GM18498 (cell line): ENCODE results near the gene RAB31.
"Not testable (repeated sequence)": the region's sequence is repeated elsewhere in the genome, so short reads cannot be mapped to it uniquely, and the experiment has no call there.

Experiments used
- ATAC-seq: cut with Tn5 transposase; IDR thresholded peaks from one replicate; pipeline ENCODE4 v1.9.1; 2021; ENCODE audit warnings: mild to moderate bottlenecking, moderate library complexity; ENCODE audit not compliant: unreplicated experiment

RAB31 gene

DNA sequence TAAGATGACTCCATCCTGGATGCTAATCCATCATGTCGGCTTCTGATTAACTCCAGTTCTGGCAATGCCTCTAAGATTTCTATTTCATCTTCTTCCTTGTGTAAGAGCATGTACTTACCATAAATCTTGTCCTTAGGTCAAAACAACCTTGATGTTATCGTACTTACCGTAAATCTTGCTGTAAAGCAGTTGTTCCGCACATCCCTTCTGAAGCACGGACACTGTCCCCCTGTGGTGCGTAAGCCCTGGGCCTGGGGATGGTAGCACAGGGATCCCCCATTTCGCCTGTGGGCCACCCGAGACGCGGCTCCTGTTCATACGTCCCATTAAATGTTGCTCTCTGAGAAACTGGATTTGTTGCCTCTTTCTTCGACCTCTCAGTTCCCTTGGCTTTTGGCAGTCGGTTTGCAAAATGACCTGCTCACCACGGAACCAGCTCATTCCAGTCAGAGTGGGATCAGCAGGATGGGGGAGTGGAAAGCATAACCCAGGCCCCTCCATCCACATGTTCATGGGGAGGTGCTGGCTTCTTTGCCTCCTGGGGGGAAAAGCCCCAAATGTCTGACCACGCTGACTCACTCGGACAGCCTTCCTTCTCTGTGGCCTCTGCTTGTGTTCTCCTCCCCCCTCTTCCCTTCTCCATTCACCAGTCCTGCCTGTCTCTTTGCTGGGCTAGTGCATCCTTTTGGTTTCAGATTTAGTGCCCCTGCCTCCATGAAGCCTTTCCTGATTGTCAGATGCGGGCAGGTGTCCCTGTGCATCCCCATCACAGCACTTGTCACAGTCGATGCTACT is 49.9 kb downstream of the RAB31 start:
- ATAC-seq, result no peak

DNA sequence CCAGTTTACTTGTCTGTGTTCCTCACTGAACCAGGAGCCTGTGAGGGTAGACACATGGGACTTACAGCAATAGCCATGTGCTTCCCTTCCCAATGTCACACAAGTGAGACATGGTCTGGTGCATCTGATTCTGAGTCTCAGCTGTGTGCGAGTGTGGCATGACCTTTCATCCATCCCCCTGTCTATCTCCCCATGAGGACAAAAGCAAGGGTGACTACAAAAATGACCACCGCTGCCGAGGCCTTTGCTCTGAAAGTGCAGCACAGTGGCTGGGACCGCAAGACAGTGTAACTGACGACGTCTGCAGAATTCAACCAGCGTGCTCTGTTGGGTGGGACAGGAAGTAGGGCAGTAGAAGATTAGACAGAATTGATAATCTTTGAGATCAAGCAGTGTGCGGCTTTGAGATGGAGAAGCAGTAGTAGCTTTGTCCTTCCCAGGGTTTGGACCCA is 50.5 kb downstream of the RAB31 start:
- no peak for ATAC-seq

DNA sequence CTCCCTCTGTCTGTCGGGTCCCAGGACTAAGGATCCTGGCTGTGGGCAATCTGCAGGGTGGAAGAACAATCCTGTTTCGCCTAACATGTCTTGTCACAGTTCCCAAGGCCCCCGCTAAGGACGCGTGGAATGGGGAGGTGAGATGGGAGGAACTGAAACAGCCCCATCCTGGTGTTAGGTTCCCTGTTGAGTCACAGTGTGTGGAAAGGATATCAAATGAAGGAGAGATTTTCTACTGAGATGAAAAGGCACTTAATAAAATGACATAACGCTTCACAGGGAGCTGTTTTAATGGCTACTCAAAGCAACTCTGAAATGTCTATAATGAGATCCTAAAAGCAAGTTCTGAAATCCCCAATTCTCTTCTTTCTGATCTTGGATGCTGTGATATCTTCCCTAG is 52.5 kb downstream of the RAB31 start:
- ATAC-seq, result no peak

DNA sequence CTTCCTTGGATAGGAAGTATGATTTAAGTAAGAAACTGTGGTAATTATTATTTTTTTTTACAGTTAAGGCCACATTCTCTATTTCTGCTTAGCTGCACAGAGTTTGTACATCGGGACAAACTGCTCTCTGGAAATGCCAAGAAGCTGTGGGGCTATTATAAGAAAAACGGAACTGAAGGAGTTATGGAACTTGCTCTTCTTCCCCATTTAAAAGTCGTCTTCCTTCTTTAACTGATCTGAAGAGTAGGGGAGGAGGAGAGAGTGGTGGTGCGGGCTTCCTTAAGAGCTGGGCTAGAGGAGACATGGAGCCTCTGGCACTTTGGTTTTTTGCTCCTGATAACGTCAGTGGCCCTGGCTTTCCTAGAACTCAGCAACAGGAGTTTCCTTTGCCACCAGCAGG is 54.4 kb downstream of the RAB31 start:
- ATAC-seq, result no peak

DNA sequence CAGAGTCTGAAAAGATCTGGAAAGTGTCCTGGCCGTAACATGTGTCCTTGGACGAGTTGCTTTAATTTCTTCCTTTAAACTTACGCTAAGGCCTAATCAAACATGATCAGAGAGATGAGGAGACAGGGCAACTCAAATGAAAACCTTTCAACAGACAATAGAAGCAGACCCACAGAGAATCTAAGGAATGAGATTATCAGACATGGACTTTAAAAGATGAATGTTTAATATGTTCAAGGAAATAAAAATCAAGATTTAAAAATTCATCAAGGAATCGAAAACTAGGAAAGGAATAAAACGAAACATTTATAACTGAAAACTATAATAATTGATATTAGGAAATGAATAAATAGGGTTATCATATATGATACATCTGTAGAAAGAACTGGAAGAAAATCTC is 55.1 kb downstream of the RAB31 start:
- no peak for ATAC-seq

DNA sequence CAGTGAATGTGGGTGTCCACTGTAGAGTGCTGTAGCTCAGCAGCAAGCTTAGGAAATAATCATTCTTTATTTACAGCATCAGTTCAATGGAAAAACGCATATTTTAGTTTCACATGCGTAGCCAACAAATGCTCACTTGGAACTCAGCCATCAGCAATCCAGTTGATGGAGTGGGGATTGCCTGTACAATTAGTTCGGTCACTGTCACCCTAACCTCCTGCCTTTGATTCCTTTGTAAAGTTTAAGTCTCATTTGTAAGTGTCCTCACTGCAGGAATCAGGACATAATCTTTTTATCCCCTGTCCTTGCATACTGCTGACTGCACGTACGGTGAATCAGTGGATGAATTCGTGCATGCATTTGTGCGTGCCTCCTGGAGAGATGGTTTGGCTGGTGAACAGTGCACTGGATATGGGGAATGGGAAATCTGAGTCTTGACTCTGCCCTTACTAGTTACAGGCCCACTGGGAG is 55.9 kb downstream of the RAB31 start:
- ATAC-seq, result no peak

DNA sequence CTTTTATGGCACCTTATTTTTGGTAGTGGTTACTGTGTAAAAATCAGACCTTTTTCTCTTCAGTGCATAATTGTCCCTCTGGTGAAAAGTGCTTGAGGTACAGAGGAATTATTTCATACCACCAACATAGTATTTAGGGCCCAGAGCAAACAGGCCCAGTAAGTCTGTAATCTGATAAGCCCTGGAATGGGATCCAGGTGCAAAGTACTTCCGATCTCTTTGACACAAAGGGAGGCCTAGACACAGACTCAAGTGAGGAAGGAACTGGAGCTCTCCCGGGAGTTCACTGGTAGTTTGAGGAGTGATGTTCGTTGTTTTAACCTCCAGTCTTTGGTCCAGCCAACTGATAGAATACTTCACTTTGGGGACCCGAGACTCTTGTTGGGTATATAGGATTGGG is 57.4 kb downstream of the RAB31 start:
- ATAC-seq, result no peak

DNA sequence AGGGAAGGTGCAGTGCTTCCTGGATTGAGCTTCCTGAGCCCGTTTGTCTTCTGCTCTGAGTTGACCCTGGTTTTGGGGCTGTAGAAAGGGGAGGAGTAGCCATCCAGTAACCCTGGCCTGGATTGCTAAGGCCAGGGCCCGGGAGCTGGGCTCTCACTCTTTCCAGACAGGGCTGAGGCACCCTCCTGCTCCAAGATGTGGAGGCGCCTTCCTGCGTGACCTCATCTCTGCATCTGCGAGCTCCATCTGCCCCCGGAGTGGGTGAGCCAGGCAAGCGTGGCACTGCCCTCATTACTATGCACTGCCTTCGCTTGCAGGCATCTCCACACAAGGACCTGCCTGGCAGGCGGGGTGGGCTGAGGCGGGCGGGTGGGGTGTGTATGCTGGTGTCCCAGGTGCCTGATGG is 58.0 kb downstream of the RAB31 start:
- ATAC-seq, result no peak

DNA sequence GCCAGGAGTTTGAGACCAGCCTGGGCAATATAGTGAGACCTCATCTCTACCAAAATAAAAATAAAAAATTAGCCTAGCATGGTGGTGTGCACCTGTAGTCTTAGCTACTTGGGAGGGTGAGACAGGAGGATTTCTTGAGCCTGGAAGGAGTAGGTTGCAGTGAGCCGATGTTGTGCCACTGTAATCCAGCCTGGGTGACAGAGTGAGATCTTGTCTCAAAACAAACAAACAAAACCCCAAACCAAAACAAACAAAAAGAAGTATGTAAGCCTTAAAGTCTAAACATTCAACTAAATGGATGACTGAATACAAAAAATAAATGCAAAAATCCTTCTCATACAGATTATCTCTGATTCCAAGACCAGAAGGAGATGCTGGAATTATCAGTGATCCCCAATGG is 58.6 kb downstream of the RAB31 start:
- no peak for ATAC-seq

DNA sequence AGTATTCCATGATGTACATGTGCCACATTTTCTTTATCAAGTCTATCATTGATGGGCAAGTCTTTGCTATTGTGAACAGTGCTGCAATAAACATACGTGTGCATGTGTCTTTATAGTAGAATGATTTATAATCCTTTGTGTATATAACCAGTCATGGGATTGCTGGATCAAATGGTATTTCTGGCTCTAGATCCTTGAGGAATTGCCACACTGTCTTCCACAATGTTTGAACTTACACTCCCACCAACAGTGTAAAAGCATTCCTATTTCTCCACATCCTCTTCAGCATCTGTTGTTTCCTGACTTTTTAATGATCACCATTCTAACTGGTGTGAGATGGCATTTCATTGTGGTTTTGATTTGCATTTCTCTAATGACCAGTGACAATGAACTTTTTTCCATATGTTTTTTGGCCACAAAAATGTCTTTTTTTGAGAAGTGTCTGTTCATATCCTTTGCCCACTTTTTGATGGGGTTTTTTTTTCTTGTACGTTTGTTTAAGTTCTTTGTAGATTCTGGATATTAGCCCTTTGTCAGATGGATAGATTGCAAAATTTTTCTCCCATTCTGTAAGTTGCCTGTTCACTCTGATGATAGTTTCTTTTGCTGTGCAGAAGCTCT is 60.1 kb downstream of the RAB31 start:
- not testable (repeated sequence) for ATAC-seq

DNA sequence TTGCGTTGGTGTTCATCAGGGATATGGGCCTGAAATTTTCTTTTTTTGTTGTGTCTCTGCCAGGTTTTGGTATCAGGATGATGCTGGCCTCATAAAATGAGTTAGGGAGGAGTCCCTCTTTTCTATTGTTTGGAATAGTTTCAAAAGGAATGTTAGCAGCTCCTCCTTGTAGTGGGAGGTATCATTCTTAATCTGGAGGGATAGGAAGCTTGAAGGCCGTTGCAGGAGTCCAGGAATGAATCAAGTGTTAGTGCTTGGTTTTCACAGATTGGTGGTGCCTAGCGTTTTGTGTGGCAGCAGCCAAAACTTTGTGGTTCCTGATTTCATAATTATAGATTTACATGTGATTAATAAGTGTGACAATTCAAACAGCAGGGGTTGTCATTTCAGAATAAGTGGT is 62.0 kb downstream of the RAB31 start:
- not testable (repeated sequence) for ATAC-seq

DNA sequence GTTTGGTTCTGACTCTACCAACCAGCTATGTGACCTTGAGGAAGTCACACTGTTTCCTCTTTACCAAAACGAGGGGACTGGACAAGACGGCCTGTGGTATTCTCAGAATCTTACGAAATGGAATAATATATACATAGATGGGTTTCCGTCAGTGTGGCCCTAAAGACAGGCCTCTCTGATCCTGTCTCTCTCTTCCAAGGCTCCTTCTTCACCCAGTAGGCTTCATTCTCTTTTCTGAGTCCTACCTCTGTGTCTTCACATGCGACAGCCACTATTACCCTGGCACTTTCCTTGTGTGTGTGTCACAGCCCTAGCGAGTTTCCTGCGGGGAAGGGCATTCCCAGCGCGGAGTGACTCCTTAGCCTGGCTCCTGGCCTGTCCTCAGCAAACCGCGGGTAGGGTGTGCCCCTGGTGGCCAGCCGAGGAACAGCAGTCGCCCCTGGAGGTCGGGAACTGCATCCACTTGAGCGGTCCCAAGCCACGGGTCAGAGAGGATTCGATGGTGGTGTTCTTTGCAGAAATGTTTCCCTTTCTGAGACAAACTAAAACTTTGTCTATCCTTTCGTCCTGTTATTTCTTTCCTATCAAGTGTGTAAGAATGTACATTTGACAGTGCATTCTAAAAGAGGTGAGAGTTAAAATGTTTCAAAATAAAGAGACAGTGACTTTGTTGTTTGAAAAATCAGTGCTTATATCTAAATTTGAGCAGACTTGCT is 63.3 kb downstream of the RAB31 start:
- peak; percentile 80 for ATAC-seq

DNA sequence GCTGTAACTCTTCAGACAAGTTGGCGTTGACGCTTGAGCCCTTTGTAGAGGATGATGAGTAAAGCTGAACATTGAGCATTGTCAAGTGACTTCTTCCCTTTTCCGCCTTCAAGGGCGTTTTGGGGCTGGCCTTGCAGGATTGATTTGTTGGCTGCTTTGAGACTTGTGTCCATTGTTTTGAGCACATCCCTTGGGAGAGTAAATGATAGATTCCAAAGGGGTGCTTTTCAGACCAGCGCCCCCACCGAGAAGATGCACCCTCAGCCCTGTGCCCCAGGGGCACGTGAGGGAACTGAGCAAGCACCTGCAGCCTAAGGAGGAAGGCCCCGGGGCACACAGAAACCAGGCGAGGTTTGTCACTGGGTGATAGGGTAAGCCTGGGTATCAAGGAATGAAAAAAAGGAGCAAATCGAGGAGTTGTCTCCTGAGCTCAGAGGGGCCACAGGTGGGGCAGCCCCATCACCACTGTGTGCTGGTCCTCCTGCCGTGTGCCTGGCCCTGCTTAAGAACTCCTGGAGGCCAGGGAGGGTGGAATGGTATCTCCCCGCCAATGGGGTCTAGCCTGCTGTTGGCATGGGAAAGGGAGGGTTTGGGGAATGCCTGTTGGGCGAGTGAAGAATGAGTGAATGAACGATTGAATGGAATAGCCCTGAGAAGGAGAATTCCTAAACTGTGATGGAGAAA is 64.0 kb downstream of the RAB31 start:
- no peak for ATAC-seq

DNA sequence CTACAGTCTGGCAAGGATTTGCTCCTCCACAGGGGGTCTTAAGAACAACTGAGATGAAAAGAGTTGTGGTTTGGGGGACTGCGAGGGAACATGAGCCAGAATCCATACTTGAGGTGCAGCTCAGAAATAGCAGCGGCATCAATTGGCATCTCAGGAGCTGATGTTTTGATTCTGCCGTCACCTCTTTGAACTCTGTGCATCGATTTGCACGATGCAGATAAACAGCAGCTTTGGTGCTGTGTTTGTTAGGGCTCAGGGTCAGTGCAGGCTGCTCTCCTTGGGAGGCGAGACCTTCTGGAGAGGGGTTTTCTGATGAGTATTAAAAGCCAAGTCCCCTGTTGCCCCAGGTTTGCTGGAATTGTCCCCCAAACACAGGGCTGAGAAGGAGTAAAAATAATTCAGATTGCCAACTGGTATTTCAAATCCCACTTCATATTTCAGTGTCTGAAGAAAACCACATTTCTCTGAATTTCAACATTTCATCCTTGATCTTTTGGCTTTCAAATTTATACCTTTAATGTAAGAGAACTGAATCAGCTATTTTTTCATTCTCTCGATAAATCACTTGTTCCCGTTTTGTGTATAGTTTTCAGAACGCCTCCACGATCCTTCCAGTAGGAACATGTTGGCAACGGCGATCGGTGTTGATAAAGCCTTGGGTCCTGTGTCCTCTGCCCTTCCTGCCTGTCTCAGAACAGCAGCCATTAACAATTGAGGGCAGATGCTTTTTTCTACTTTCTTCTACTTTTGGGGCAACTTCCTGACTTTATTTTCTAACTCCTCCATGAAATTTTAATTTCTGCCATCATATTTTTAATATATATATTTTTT is 65.0 kb downstream of the RAB31 start:
- no peak for ATAC-seq

DNA sequence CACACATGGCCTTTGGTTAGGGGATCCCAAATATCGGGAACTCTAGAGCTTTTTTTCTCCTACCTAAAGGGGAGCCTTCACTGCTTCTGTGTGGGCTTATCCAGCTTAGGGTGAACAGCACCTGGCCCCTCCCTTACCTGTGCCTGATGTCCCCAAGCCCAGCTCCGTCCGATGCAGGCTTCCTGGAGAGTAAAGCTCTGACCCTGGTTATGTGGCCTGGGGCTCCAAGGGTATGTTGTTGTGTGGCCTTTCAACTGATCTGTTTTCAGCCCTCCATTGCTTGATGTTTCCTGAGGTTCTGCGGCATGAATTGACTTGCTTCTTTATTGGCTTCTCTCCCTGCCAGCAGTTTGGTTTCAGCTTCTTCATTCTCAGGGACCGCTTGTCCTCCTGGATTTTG is 66.0 kb downstream of the RAB31 start:
- ATAC-seq, result no peak

DNA sequence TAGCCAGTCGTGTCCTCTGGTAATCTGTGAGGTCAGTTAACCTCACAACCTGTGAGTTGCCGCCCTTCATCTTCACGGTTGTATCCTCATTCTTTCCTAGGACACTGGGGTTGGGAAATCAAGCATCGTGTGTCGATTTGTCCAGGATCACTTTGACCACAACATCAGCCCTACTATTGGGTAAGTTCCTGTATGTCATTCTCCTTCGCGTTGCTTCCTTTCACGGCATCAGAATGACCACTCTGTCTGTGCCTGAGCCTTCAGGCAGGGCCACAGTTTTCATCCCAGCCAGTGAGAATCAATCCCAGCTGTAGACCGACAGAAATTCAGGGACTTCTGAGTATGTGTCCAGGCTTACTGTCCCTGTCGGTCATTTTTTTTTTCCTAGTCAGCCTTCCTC is 67.1 kb downstream of the RAB31 start:
- ATAC-seq, result no peak

DNA sequence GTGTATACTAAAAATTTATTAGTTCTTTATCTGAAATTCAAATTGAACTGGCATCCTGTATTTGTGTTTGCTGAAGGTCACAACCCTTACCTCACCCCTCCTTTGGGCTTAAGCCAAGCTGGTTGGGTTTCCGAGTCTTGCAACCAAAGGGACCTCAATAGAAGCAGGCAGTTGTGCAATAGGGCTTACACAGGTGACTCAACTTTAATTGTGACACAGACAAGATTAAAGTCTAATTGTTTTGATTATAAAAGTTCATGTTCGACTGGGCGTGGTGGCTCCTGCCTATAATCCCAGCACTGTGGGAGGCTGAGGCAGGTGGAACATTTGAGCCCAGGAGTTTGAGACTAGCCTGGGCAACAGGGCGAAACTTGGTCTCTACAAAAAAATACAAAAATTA is 71.5 kb downstream of the RAB31 start:
- no peak for ATAC-seq

DNA sequence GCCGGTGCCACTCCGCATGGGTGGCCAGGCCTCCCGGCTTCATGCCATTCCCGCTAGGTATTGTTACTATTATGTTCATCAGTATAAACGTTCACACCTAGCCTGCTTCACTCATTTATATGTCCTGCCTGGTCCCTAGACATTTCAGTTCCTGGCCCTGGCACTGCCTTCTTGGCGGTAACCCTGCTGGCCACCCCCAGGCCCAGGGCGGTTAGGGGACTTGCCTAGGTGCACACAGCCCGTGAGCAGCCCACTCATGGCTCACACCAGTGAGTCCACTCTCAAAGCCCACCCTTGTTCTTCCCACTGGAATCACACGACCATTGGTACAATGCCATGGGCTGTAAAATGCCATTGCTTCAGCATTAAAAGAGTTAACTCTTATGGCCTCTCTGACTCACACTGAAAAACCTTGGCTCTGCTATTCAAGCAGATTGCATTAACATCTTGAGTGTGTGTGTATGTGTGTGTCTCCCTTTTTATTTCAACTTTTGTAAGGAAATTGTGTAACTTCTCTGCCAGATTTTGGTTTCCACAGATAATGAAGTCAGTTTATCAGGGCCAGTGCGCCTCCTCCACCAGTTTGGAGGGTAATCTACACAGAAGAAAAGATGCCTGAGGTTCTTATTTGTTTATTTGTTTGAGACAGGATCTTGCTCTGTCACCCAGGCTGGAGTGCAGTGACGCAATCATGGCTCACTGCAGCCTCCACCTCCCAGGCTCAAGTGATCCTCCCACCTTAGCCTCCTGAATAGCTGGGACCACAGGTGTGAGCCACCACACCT is 74.2 kb downstream of the RAB31 start:
- no peak for ATAC-seq

DNA sequence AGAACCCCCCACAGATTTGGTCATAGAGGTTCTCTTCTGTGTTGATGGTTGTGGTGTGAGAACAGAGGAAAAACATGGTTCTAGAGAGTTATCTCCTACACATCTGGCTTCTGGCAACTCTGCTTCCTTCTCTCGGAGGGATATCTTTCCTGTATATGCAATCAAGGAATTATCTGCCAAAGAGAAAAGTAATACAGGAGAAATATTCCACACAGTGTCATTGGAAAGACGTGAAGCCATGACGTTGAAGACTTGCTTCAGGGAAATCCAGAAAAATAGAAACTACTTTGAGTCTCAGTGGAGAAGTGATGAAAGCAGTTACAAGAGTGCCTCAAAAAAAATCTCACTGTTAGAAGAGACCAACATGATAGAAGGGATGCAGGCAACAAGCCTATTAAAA is 78.5 kb downstream of the RAB31 start:
- no peak for ATAC-seq

DNA sequence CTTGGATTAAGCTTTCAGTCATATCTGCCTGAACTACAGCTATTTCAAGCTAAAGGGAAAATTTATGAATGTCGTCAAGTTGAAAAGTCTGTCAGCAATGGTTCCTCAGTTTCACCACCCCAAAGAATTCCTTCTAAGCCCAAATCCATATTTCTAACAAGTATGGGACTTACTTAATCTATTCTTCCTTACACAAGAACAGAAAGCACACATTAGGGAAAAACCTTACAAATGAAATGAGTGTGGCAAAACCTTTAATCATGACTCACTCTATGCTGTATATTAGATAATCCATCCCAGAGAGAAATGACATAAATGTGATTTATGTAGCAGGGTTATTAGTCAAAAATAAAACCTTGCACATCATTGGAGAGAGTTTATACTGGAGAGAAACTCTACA is 78.9 kb downstream of the RAB31 start:
- ATAC-seq, result no peak
